ENCODE data around the gene DNAJC12.

DNA sequence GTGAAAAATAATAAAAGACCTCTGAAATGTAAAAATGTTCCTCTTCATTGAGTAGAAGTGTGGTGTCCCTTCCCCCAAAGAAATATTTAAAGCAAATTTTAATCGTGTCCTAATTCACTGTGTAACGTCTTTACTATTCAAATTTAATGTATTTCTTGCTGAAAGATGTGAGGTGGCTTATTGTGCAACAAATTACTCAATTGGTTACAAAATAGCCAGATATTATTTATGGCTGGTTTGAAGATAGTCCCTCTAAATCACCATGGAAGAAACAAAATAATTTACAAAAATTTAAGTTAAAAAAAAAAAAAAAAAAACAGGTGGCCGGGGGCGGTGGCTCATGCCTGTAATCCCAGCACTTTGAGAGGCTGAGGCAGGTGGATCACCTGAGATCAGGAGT lies 43.7 kb downstream of the DNAJC12 start:
- TF ChIP-seq, protein P1, sequence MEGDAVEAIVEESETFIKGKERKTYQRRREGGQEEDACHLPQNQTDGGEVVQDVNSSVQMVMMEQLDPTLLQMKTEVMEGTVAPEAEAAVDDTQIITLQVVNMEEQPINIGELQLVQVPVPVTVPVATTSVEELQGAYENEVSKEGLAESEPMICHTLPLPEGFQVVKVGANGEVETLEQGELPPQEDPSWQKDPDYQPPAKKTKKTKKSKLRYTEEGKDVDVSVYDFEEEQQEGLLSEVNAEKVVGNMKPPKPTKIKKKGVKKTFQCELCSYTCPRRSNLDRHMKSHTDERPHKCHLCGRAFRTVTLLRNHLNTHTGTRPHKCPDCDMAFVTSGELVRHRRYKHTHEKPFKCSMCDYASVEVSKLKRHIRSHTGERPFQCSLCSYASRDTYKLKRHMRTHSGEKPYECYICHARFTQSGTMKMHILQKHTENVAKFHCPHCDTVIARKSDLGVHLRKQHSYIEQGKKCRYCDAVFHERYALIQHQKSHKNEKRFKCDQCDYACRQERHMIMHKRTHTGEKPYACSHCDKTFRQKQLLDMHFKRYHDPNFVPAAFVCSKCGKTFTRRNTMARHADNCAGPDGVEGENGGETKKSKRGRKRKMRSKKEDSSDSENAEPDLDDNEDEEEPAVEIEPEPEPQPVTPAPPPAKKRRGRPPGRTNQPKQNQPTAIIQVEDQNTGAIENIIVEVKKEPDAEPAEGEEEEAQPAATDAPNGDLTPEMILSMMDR (IDR thresholded peaks at IDR 0.05): no peak
- TF ChIP-seq POLR2A (IDR thresholded peaks at IDR 0.05): no peak

Data from uterus (tissue), 2 donors.